GM12801 (cell line): ENCODE results near the gene SLC31A1.

ENCODE experiments used
- CTCF ChIP-seq: IDR thresholded peaks from one replicate; pipeline ENCODE4 v1.5.1; 2011; ENCODE audit warnings: control low read depth; ENCODE audit not compliant: insufficient read length; ENCODE audit errors: extremely low read depth

Gene SLC31A1

GRCh38 chr9:113250807-113251206 is 29.5 kb downstream of the SLC31A1 start:
- TF ChIP-seq CTCF, result no peak

- no peak for TF ChIP-seq CTCF
These were observed 33.6 kb downstream of the SLC31A1 start for GRCh38 chr9:113254991-113255390.

GRCh38 chr9:113255438-113255837 is 34.1 kb downstream of the SLC31A1 start:
- TF ChIP-seq CTCF, result no peak

- TF ChIP-seq CTCF, result no peak
These were observed 36.5 kb downstream of the SLC31A1 start for GRCh38 chr9:113257863-113258262.

- no peak for TF ChIP-seq CTCF
These were observed 36.9 kb downstream of the SLC31A1 start for GRCh38 chr9:113258282-113258681.

- no peak for TF ChIP-seq CTCF
These were observed 40.8 kb downstream of the SLC31A1 start for GRCh38 chr9:113261917-113262671.

GRCh38 chr9:113266174-113266573 is 44.8 kb downstream of the SLC31A1 start:
- no peak for TF ChIP-seq CTCF
